SH-SY5Y (cell line): ENCODE data around the gene FLNB.

Source experiments
- GATA2 ChIP-seq: IDR thresholded peaks from 2 replicates; pipeline ENCODE4 v1.6.1; 2011; ENCODE audit warnings: mild to moderate bottlenecking, low read depth, low read length
- GATA3 ChIP-seq: IDR thresholded peaks from 2 replicates; pipeline ENCODE4 v1.6.1; 2011; ENCODE audit warnings: low read depth, mild to moderate bottlenecking, low read length, moderate library complexity

FLNB gene

GRCh38 chr3:58184309-58184981 lies 176.2 kb downstream of the FLNB start:
- TF ChIP-seq GATA2 (no peak), GATA3 (no peak)

GRCh38 chr3:58184982-58185360 lies 176.7 kb downstream of the FLNB start:
- TF ChIP-seq GATA3 (no peak), GATA2 (no peak)

DNA sequence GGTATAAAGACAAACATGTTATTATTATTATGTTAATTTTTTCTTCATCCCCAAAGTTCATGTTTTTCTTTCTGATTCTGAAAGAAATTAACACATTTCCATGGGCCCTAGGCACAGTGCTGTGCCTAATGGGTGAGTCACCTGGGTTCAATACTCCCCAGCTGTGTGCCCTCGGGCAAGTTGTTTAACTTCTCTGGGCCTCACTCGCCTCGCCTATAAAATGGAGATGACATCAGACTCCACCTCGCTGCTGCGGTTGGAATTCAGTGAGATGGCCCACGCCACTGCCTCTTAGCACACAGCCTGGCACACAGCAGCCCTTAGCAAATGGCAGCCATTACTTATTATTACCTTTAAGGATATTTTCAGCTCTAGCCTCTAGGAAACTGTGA lies 179.9 kb downstream of the FLNB start:
- TF ChIP-seq GATA3, result no peak
- TF ChIP-seq GATA2, result no peak

DNA sequence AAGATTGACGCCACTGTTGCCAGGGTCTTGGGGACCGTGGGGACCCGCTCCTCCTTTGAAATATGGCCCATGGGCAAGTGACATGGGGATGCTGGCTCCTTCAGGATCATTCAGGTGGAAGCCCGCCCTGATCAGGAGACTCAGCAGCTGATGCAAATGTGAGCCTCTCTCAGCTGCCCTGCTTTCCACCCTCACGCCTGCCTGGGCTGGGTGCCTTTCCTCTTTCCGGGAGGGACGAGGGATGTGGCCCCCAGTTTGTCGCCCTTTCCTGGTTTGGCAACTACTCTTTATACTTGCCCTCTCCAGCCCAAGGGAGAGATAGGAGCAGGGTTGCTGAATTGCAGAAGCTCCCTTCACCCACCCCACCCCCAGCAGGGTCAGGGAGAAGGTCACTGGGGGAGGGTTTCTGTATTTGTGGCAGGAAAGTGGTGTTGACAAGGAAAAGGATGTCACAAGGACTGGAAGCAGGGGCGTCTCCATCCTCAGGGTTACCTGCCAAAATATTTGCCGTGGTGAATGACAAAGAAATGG lies 180.8 kb downstream of the FLNB start:
- TF ChIP-seq GATA2 (no peak), GATA3 (no peak)

DNA sequence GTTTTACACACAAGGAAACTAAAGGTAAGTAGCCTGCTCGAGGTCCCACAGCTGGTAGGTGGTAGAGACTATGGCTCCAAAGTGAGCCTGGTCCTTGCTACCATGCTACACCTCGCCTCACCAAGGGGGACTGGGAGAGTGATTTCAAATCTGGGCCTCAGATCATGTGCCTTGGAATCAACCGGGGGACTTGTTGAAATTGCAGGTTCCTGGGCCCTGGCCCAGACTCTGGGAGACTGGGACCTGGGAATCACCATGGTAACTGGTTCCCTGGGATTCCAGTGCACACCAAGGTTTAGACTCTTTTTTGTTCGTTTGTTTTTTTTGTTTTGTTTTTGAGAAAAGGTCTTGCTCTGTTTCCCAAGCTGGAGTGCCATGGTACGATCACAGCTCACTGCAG lies 181.5 kb downstream of the FLNB start:
- no peak for TF ChIP-seq GATA3
- TF ChIP-seq GATA2, result no peak

DNA sequence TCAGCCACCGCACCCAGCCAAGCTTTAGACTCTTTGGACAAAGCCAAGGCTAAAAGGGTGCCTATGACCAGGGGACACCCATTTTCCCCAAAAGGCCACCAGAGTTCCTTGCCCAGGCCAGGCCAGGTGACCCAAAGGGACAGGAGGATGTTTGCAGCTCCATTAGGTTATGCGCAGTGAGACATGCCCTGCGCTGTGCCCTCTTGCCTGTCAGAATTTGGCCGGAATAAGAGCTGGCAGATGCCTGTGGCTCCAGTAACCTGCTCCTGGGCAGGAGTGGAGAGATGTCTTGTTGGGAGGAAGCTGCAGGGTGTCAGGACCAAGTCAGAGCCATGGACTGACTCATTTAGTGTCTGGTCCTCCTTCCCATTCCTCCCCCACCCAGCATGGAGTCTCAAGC lies 182.1 kb downstream of the FLNB start:
- TF ChIP-seq GATA2, result no peak
- no peak for TF ChIP-seq GATA3

GRCh38 chr3:58190882-58191281 lies 182.7 kb downstream of the FLNB start:
- no peak for TF ChIP-seq GATA2
- no peak for TF ChIP-seq GATA3

- TF ChIP-seq GATA2 (no peak), GATA3 (no peak)
These were observed 183.3 kb downstream of the FLNB start for GRCh38 chr3:58191361-58191991.

GRCh38 chr3:58192069-58192468 lies 183.8 kb downstream of the FLNB start:
- no peak for TF ChIP-seq GATA2
- TF ChIP-seq GATA3, result no peak

GRCh38 chr3:58193682-58194407 lies 185.6 kb downstream of the FLNB start:
- TF ChIP-seq GATA2 (no peak), GATA3 (no peak)

DNA sequence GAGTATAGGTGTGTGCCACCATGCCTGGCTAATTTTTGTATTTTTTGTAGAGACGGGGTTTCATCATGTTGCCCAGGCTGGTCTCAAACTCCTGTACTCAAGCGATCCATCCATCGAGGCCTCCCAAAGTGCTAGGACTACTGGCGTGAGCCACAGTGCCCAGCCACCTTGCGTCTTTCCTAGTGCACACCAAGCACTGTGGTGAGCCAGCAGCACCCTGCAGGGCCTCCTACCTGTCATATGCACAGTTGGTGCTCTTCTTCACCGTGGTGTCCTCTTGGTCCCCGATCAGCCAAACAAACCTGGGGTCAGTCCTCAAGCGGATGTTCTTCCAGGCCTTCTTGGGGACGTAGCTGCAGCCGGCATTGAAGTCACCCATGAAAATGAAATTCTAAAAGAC lies 189.4 kb downstream of the FLNB start:
- TF ChIP-seq GATA2, result no peak
- TF ChIP-seq GATA3, result no peak

DNA sequence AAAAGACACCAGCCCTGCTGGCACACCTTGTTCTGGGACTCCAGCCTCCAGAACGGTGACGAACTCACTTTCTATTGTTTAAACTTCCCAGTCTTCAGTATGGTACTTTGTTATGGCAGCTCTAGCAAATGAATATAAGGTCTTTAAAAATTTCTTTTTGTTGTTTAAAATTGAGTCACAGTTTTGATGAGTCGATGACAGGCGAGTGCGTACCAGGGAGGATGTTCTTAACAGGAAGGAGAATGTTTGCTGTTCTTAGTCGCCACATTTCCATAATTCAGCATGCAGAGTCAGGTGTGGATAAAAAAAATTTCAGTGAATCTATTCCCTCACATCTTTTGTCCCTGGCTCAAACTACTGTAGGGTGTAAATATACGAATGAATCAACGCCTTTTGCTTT lies 190.1 kb downstream of the FLNB start:
- TF ChIP-seq GATA2 (no peak), GATA3 (no peak)

GRCh38 chr3:58198804-58199203 lies 190.6 kb downstream of the FLNB start:
- no peak for TF ChIP-seq GATA2
- no peak for TF ChIP-seq GATA3

DNA sequence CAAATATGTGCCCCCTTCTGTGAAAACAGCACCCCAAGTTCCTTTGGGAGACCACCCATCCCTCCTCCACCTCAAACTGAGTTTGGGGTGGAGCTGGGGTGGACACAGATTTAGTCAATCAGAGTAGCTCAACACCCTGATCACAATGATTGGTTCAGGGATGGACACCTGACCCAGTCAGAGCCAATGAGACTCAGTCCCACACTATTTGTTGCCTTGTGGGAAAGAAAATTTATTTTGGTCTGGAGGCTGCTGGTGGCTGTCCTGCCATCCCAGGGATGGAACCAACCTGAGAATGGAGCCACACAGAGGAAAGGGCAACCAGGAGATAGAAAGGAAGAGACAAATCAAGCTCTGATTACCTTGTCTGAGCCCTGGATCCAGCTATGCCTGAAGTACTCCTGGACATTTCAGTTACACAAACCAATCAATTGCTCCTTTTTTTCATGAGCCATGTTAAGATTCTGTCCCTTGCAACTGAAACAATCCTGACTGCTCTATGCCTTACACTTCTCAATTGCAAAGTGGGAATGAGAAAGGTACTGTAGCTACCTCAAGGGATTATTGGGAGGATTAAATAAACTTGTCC lies 192.0 kb downstream of the FLNB start:
- no peak for TF ChIP-seq GATA2
